DMS 273 (cell line): Measurements from ENCODE around the gene PTPRN2.
"Not testable (repeated sequence)": the region's sequence is repeated elsewhere in the genome, so short reads cannot be mapped to it uniquely, and the experiment has no call there.

Experiments
- DNase-seq: peaks from one replicate; lab custom pipeline; 2025; ENCODE audit not compliant: unreplicated experiment; lab: John Stamatoyannopoulos, UW

The PTPRN2 gene

DNA sequence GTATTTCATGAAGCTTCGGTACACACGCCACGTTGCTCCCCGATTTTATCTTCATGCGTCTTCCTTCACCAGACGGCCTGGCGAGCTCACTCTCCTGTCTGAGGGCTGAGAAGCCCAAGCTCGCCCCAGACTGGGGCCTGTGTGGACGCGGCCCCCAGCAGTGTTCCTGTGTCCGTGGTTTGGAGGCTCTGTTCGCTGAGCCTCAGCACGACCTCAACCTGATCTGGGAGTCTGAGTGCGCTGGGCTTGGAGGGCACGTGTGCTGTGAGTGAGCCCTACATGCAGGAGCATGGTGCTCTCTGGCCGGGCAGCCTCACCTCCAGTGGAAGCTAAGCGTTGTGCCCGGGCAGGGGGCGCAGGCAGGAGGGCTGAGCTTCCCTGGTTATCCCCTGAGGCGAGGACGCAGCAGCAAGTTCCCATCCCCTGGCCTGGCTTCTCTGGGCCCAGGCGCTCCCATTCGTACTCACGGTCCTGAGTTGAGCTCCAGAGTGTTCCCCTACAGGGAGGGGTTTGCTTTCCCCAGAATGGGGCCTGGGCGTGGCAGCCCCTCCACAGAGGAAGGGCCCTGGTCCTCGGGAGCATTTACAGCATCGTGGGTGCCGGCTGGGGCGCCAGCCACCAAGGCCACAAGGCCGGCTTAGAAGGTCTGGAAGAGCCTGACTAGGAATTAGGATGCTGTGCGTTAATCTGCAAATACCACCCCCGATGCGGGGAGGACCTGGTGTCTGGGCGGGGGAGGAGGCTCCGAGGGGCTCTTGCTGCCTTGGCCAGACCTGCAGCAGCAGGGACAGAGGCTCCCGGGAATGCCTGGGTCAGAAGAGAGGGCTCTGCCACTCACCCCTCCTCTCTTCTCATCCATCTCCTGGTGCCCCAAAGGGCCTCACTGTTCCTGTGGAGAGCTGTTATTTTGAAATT, 850.2 kb downstream of the PTPRN2 start:
- DNase-seq, result no peak

- DNase-seq, result no peak
Measured at GRCh38 chr7:157736341-157736740, 851.3 kb downstream of the PTPRN2 start.

DNA sequence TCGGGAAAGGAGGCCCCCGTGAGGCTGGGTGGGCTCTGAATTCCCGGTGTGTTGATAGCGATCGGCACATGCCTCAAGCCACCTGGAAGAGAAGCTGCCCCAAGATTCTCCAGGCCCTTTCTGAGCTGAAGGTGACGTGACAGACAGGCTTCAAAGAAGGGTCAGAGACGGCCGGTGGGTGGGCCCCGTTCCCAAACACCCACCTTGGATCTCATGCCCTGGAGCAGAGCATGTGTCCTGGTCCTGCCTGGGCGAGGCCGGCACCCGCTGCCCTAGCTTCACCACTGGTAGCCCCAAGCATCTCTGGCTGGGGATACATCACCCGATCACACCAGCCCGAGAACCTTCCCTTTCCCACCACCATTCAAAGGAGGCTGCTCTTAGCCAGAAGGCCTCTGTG, 851.8 kb downstream of the PTPRN2 start:
- no peak for DNase-seq

- no peak for DNase-seq
Measured at GRCh38 chr7:157734676-157735640, 852.7 kb downstream of the PTPRN2 start.

DNA sequence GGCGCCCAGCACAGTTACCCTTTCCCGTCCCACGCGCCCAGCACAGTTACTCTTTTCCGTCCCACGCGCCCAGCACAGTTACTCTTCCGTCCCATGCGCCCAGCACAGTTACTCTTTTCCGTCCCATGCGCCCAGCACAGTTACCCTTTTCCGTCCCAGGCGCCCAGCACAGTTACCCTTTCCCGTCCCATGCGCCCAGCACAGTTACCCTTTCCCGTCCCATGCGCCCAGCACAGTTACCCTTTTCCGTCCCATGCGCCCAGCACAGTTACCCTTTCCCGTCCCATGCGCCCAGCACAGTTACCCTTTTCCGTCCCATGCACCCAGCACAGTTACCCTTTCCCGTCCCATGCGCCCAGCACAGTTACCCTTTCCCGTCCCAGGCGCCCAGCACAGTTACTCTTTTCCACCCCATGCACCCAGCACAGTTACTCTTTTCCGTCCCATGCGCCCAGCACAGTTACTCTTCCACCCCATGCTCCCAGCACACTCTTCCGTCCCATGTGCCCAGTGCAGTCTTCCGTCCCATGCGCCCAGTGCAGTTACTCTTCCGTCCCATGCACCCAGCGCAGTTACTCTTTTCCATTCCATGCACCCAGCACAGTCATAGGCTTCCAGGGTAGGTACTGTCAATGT, 853.7 kb downstream of the PTPRN2 start:
- DNase-seq, result not testable (repeated sequence)

GRCh38 chr7:157731126-157731525, 856.5 kb downstream of the PTPRN2 start:
- no peak for DNase-seq

- DNase-seq, result no peak
Measured at GRCh38 chr7:157730614-157731013, 857.0 kb downstream of the PTPRN2 start.

DNA sequence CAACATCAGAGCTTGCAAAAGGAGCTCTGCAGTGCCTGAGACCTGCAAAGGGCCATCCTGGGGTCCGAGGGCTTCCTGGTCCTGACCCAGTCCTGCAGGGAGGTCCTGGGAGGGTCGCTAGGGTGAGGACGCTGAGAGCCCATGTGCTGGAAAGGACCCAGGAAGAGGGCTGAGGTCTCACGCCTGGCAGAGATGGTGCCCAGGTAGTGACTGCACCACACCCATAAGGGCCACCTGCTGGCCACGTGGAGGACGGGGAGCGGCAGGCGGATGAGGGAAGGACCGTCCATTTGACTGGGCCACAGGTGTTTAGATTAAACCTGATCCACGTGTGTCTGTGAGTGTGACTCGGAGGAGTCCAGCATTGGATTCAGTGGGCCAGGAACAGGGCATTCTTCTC, 858.1 kb downstream of the PTPRN2 start:
- DNase-seq, result no peak

- DNase-seq, result no peak
Measured at GRCh38 chr7:157727964-157728615, 859.5 kb downstream of the PTPRN2 start.

DNA sequence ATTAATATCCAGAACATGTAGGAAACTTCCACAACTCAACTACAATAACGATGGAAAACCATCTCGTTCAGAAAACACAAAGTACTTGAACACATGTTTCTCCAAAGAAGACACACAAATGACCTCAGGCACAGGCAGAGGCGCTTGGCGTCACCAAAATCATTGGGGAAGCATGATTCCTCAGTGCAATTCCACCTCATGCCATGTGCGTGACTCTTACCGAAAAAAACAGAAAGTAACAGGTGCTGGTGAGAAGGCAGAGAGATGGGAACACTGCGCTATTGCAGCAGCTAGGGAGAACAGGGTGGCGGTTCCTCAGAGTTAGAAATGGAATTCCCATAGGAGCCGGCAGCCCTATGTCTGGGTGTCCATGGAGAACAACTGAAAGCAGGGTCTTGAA, 860.9 kb downstream of the PTPRN2 start:
- DNase-seq, result no peak

GRCh38 chr7:157725312-157725711, 862.3 kb downstream of the PTPRN2 start:
- not testable (repeated sequence) for DNase-seq

DNA sequence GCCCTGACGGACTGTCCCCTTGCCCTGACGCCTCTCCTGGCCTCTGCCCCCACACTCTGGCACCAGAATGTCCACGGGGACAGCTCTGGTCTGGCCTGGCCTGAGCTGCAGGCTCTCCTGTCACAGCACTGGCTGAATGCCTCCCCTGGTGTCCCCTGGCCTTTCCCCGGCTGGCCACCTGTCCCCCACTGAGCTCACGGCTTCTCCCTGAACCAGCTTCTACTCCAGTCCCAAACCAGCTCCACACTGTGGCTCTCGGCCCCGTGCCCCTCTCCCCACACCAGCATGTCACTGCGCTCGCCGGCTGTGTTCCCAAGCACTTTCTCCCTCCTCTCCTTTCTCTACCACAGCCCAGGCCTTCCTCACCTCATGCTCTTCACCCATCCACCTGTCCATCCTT, 864.4 kb downstream of the PTPRN2 start:
- no peak for DNase-seq

DNA sequence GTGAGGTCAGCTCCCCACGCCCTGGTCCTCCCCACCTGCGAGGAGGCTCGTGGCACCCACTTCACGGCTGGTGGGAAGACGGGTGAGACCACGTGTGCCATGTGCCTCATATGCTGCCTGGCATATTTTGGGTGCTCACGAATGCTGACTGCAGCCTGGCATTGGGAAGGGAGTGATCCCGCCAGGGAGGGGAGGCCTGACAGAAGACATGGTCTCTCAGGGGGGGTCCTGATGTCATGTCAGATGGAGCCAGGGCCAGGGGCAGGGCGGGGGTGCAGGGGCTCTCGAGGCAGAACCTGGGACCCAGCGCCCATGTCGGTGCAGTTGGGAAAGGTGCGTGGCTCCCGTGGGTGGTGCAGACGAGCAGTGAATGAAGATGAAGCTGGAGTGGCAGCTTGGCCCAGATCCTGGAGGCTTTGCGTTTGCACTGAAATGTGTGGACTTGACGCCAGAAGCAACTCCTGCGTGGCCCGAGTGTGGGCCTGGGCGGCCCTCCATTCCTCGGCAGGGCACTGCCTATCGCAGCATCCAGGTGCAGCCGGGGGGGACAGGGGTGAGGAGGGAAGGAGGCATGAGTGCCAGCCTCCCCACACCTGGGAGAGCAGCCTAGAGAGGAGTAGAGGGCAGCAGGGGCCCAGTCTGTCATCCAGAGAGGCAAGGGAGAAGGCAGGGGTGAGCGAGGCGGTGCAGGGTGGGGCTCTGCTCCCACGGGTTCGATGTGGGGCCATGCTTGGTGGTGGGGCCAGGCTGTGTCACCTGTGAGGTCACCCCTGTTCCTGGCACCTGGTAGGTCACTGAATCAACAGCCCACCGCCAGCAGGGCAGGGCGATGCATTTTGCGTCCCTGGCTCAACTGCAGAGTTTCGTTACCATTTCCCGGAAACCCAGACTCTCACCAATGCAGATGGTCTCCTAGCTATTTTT, 865.2 kb downstream of the PTPRN2 start:
- no peak for DNase-seq

DNA sequence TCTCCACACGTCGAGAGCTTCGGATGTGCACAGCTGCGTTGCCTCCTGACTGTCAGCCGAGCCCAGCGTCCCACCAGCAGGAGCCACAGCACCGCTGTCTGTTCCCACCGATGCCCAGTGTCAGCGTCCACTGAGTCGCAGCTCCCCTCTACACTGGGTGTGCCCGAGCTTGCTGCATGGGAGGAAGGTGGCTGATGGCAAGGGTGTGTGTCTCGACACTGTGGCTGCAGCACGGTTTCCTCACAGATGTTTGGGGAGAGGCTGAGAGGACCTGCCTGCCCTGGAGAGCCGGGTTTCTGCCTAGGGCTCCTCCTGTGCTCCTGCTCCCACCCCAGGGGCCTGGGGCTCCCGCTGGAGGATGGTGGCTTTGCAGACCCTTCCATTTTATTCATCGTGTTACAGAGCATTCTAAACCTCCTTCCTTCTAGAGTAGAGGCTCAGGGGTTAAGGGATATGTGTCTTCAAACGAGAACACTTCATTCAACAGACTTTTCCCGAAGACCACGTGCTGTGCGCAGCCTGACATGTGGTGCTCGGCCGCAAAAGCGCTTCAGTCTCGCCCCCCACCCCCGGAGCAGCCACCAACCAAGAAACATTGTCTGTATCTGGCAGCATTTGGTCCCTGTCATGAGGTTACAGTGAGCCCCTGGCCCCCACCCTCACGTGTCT, 866.0 kb downstream of the PTPRN2 start:
- no peak for DNase-seq

DNA sequence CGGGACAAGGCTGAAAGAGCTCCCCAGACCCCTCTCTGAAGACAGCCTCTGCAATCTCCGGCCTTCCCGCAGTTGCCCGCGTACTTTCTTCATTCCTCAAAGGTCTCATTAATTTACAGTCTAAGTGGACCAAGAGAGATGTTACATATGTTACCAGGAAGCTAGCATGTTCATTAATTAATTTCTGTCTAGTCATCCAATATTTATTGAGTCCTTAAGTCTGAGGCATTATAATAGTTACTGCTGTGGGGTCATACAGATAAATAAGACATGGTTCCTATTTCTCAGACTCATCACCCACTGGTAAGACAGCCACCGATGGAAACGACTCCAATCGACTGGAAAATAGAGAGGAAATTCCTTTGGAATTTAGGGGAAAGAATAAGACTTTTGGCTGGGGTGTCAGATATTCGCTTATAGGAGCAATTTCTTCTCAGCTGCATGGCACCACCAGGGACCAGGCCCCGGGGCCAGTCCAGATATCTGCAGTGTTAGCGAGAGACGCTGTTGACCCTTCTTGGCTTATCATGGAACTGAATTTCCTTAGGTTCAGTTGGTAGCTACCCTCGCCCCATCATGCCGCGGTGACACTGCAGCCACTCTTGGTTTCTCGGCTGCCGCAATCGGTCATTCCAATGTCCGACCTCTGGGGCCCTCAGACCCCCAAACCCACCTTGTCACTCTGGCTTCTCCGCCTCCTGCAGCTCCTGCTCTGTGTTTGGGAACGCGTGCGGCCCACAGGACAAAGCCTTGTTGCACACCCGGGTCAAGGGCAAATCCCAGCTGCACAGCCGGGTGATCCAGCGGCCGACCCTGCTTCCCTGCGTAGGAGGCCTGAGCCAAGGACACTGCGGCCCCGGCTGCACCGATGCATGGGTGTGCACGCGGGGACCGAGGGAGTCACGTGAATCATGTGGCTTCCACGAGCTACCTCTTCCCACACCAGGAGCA, 867.6 kb downstream of the PTPRN2 start:
- no peak for DNase-seq

DNA sequence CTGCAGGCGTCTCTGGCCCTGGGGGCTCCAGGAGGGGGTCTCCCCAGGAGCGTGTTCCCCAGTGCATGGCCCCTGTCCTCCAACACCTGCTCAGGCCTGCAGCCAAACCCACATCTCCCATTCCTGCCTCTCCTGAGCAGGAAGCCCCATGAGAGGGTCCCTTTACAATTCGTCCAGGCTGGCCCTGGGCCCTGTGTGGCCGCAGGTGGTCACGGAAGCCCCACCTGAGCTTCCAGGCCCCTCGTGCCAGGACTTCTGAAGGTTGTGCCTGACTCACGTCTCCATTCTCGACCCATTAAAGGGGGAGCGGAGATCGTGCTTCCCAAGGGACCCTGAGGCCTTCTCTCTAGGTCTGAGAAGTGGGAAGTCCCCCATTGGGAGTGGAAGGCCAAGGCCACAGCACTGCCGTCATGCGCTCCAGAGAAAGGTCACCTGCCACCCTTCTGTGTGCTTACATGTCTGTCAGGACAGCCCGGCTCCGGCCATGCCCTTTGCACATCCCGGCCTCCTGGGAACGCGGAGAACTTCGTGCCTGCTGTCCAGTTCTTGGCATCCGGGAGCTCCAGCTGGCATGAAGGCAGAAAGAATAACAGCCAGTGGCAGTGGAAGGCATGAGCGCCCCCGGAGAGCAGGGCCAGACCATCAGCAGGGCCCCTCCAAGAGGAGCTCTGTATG, 868.5 kb downstream of the PTPRN2 start:
- no peak for DNase-seq

DNA sequence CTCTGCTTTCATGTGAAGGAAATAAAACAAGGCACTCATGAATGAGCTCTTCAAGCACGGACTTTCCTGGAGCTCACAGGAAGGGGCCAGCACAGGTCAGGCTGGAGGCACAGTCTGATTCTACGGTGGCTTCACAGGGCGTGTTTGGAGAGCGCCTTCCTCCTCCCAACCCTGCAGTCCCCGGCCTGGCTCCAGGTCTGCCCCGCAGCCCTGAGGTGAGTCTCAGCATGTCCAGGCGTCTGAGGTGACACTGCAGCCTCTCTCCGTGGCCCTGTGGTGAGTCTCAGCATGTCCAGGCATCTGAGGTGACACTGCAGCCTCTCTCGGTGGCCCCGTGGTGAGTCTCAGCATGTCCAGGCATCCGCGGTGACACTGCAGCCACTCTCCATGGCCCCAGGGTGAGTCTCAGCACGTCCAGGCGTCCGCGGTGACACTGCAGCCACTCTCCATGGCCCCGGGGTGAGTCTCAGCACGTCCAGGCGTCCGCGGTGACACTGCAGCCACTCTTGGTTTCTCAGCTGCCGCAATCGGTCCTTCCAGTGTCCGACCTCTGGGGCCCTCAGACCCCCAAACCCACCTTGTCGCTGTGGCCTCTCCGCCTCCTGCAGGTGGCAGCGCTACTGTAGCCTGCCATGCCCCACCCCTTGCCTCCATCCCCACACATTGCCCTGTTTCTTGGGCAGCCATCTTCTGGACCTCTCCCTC, 869.2 kb downstream of the PTPRN2 start:
- no peak for DNase-seq
